Panc1 (cell line): ENCODE data around the gene NUMB.

Experiments
- POLR2AphosphoS5 ChIP-seq: IDR thresholded peaks from 2 replicates; pipeline ENCODE4 v1.6.1; 2012; ENCODE audit warnings: mild to moderate bottlenecking, low read depth, low read length, moderate library complexity
- TF ChIP-seq, protein P1 (sequence below): fragments of 450-650 bp; IDR thresholded peaks from 2 replicates; pipeline ENCODE4 v1.5.1; 2017; ENCODE audit warnings: mild to moderate bottlenecking
- TF ChIP-seq, protein P2 (sequence below), 2 experiments: IDR thresholded peaks; 2 replicates each; pipeline ENCODE4 v1.6.1; 2011 to 2012; ENCODE audit warnings: low read depth in 2 of 2, control low read depth in 1 of 2, low read length in 1 of 2, mild to moderate bottlenecking in 1 of 2, moderate library complexity in 1 of 2; ENCODE audit not compliant: insufficient read depth in 1 of 2

DNA sequence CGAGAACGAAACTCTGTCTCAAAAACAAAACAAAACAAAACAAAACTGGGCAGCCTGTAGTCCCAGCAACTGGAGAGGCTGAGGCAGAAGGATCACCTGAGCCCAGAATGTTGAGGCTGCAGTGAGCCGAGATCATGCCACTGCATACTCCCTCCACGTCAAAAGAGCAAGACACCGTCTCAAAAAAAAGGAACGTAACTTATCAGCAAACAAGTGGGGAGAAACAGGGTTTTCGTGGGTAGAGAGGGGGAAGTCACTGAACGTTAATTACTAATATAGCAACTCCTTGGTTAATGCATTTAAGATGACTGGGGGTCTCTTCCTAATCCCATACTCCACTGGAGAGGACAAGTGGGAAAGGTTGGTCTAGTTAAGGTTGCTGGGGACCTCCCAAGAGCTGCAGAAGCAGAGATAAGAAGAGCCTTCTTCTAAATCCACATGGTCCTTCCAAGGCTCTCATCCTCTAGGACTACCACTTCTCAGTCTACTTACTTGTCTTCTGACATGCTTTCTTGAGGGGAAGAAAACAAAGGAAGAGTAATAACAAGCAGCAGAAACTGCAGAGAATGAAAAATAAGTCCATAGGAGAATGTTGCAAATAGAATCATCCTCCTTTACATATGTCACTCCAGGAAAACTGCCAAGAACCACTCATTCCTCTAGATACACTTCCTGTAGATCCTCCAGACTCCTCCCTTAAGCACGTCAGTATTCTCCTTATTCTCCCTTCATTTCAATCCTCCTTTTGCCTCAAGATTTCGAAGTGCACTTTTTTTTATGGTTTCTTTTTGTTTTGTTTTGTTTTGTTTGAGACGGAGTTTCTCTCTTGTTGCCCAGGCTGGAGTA, 5.8 kb downstream of the NUMB start:
- TF ChIP-seq, protein P1, sequence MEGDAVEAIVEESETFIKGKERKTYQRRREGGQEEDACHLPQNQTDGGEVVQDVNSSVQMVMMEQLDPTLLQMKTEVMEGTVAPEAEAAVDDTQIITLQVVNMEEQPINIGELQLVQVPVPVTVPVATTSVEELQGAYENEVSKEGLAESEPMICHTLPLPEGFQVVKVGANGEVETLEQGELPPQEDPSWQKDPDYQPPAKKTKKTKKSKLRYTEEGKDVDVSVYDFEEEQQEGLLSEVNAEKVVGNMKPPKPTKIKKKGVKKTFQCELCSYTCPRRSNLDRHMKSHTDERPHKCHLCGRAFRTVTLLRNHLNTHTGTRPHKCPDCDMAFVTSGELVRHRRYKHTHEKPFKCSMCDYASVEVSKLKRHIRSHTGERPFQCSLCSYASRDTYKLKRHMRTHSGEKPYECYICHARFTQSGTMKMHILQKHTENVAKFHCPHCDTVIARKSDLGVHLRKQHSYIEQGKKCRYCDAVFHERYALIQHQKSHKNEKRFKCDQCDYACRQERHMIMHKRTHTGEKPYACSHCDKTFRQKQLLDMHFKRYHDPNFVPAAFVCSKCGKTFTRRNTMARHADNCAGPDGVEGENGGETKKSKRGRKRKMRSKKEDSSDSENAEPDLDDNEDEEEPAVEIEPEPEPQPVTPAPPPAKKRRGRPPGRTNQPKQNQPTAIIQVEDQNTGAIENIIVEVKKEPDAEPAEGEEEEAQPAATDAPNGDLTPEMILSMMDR: no peak
- TF ChIP-seq, protein P2, sequence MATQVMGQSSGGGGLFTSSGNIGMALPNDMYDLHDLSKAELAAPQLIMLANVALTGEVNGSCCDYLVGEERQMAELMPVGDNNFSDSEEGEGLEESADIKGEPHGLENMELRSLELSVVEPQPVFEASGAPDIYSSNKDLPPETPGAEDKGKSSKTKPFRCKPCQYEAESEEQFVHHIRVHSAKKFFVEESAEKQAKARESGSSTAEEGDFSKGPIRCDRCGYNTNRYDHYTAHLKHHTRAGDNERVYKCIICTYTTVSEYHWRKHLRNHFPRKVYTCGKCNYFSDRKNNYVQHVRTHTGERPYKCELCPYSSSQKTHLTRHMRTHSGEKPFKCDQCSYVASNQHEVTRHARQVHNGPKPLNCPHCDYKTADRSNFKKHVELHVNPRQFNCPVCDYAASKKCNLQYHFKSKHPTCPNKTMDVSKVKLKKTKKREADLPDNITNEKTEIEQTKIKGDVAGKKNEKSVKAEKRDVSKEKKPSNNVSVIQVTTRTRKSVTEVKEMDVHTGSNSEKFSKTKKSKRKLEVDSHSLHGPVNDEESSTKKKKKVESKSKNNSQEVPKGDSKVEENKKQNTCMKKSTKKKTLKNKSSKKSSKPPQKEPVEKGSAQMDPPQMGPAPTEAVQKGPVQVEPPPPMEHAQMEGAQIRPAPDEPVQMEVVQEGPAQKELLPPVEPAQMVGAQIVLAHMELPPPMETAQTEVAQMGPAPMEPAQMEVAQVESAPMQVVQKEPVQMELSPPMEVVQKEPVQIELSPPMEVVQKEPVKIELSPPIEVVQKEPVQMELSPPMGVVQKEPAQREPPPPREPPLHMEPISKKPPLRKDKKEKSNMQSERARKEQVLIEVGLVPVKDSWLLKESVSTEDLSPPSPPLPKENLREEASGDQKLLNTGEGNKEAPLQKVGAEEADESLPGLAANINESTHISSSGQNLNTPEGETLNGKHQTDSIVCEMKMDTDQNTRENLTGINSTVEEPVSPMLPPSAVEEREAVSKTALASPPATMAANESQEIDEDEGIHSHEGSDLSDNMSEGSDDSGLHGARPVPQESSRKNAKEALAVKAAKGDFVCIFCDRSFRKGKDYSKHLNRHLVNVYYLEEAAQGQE (IDR thresholded peaks at IDR 0.05; ENCODE audit: insufficient read depth in 1 of 2, low read depth in 2 of 2, low read length in 1 of 2): no peak
- no peak for TF ChIP-seq POLR2AphosphoS5
